Lower lobe of right lung (tissue), 2 donors: Measurements from ENCODE around the gene FNIP2. TPM values are rescaled to one million over a fixed set of nuclear protein-coding genes. Genes with fewer than 3 reads are reported as not detected.

Experiments used
- ATAC-seq, 2 donors: fragments of 200-7000 bp; cut with Tn5 transposase; one replicate each; pipeline ENCODE4 v1.9.1; 2020 to 2022; ENCODE audit warnings: mild to moderate bottlenecking in 2 of 2, moderate library complexity in 2 of 2
- DNase-seq: peaks from one replicate; pipeline ENCODE4 v3.0.0-alpha.2; 2020
- H3K27ac ChIP-seq: fragments of 200-600 bp; one replicate; pipeline ENCODE4 v1.8.0; 2022
- H3K27me3 ChIP-seq: fragments of 200-600 bp; one replicate; pipeline ENCODE4 v1.8.0; 2022; ENCODE audit warnings: low read depth
- H3K36me3 ChIP-seq: fragments of 200-600 bp; one replicate; pipeline ENCODE4 v1.8.0; 2022; ENCODE audit warnings: mild to moderate bottlenecking
- H3K4me1 ChIP-seq: fragments of 200-600 bp; one replicate; pipeline ENCODE4 v1.8.0; 2022
- H3K4me3 ChIP-seq: fragments of 200-600 bp; one replicate; pipeline ENCODE4 v1.8.0; 2022; ENCODE audit warnings: mild to moderate bottlenecking
- H3K9me3 ChIP-seq: fragments of 200-600 bp; one replicate; pipeline ENCODE4 v1.8.0; 2022
- intact Hi-C: fragments of 100-400 bp; cut with DNase I; formaldehyde crosslinking; loops from one replicate; pipeline ENCODE4 v1.11.0; 2022
- total RNA-seq: library from RNA; stranded (reverse); fragmentation: NEBNext Ultra II Directional; extraction: Animal tissue kit (Norgen Biotek cat#: 25700); gene quantifications from one replicate; pipeline ENCODE4 v1.2.1, GENCODE V29; 2021
- TF ChIP-seq, protein P1 (sequence below): fragments of 200-600 bp; IDR thresholded peaks from one replicate; pipeline ENCODE4 v1.8.0; 2022; ENCODE audit warnings: antibody characterized with exemption, mild to moderate bottlenecking
- donor health status: DM: no; HTN: yes; CAD: no; lungs with severe emphysema.

The FNIP2 gene
- total RNA-seq, 1 donor from 2014 or later: 90.7 TPM

DNA sequence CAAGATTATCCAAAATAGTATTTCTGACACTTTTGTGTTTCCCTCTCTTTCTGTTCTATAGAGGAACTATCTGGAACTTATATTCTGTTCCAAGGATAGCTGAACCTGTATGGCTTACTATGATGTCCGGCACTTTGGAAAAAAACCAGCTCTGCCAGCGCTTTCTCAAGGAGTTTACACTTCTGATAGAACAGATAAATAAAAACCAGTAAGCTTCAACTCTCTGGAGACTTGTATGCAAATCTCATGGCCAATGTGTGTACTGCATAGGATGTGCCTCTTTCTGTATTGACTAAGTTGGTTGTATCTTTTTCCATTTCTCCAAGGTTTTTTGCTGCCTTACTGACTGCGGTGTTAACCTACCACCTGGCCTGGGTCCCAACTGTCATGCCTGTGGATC, 92.5 kb downstream of the FNIP2 start:
- no peaks in the 10 kb centered on the region for H3K9me3 ChIP-seq
- no peak overlapping the region for H3K4me3 ChIP-seq
- no peaks in the 10 kb centered on the region for H3K27me3 ChIP-seq
- DNase-seq: no peak
- H3K36me3 ChIP-seq: peaks cover 69% of the 10 kb centered on the region
- no peak overlapping the region for H3K27ac ChIP-seq
- TF ChIP-seq, protein P1, sequence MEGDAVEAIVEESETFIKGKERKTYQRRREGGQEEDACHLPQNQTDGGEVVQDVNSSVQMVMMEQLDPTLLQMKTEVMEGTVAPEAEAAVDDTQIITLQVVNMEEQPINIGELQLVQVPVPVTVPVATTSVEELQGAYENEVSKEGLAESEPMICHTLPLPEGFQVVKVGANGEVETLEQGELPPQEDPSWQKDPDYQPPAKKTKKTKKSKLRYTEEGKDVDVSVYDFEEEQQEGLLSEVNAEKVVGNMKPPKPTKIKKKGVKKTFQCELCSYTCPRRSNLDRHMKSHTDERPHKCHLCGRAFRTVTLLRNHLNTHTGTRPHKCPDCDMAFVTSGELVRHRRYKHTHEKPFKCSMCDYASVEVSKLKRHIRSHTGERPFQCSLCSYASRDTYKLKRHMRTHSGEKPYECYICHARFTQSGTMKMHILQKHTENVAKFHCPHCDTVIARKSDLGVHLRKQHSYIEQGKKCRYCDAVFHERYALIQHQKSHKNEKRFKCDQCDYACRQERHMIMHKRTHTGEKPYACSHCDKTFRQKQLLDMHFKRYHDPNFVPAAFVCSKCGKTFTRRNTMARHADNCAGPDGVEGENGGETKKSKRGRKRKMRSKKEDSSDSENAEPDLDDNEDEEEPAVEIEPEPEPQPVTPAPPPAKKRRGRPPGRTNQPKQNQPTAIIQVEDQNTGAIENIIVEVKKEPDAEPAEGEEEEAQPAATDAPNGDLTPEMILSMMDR: no peak
- H3K4me1 ChIP-seq: no peaks in the 10 kb centered on the region
- peak in 1 of 2 donors; percentile 21 for ATAC-seq
- intact Hi-C loops: no loop called here

DNA sequence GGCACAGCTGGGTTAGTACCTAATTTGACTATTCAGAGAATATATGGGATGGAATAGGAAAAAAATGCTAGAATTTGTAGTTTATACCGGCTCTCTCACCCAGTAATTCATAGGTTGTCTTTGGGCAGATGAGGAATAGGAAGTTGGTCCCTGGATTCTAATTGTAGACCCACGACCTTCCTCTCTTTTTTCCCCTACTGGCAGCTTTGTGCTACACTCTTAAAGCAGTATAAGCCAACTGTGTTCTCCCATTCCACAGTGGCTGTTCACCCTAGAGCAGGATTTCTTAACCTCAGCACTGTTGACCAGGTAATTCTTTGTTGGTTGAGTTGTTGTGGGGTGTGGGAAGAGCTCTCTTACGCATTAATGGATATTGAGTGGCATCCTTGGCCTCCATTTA, 92.9 kb downstream of the FNIP2 start:
- DNase-seq (no peak), ATAC-seq (peak in 1 of 2 donors; percentile 9)
- no peak overlapping the region for H3K4me3 ChIP-seq
- H3K9me3 ChIP-seq: no peaks in the 10 kb centered on the region
- TF ChIP-seq, protein P1: no peak
- no peaks in the 10 kb centered on the region for H3K27me3 ChIP-seq
- intact Hi-C loops: no loop called here
- H3K27ac ChIP-seq: no peak overlapping the region
- no peaks in the 10 kb centered on the region for H3K4me1 ChIP-seq
- H3K36me3 ChIP-seq: peaks cover 69% of the 10 kb centered on the region

DNA sequence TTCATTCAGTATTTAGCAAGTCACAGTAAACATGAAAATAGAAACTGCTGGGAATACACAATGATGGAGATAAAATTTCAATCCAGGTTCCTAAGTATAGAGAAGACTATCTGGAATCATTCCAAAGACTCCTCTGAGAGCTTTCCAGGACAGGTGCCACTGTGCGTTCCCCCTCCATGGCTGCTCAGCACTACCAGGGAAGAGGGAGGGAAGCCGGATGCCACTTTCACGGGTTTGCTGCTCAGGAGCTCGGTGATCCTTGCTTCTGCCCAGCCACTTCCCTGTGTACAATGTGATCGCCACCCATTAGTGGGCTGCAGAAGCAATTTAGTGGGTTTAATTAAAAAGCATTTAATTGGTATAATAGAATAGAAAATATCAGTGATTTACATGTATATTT, 94.5 kb downstream of the FNIP2 start:
- intact Hi-C loops: no loop called here
- H3K4me3 ChIP-seq: no peak overlapping the region
- TF ChIP-seq, protein P1: no peak
- no peaks in the 10 kb centered on the region for H3K27me3 ChIP-seq
- H3K4me1 ChIP-seq: no peaks in the 10 kb centered on the region
- ATAC-seq: no peak
- no peaks in the 10 kb centered on the region for H3K9me3 ChIP-seq
- DNase-seq: no peak
- H3K36me3 ChIP-seq: peaks cover 82% of the 10 kb centered on the region
- no peak overlapping the region for H3K27ac ChIP-seq

DNA sequence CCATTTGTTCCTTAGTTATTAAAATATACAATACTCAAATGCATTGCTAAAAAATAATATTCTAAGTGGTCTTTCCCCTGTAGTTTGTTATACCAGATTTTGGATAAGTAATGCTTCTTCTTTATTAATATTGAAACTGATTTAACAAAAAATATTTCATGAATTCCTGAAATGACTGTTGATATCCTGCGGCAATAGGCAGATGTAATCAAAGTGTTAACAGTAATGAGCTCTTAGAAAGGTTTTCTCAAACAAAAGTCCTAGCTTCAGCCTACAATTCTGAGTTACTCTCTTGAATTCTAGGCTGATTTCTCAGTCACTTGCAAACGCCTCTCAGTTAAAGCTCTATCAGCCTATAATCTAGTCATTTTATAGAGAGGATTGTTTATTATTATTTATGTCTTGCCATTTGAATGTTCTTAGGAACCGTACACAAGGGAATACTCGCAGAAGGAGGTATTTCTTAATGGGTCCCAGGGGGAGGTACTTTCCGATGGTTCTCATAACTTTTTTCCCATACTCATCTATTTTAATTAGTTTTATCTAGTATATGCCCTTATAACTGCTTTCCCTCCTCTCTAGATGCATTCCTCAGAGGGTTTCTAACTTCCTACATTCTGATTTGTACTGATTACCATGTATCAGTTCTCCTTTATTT, 96.8 kb downstream of the FNIP2 start:
- Histone ChIP-seq H3K4me3 (no peak overlapping the region), H3K27ac (no peak overlapping the region), H3K4me1 (no peaks in the 10 kb centered on the region), H3K27me3 (no peaks in the 10 kb centered on the region), H3K9me3 (no peaks in the 10 kb centered on the region), H3K36me3 (peaks cover 83% of the 10 kb centered on the region)
- intact Hi-C loops: no loop called here
- ATAC-seq: no peak
- no peak for DNase-seq
- TF ChIP-seq, protein P1: no peak

DNA sequence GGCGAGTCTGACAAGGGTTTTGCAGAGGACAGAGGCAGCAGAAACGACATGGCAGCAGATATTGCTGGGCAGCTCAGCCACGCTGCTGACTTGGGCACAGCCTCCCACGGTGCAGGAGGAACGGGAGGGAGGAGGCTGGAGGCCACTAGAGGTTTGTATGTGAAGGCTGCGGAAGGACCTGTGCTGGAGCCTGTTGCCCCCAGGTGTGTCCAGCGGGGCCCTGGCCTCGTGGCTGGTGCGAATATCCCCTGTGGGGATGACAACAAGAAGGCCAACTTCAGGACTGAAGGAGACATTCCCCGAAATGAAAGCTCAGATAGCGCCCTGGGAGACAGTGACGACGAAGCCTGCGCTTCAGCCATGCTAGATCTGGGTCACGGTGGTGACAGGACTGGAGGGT, 100.2 kb downstream of the FNIP2 start:
- DNase-seq (no peak), ATAC-seq (no peak)
- no peaks in the 10 kb centered on the region for H3K4me1 ChIP-seq
- H3K27me3 ChIP-seq: no peaks in the 10 kb centered on the region
- intact Hi-C loops: no loop called here
- no peak overlapping the region for H3K27ac ChIP-seq
- no peaks in the 10 kb centered on the region for H3K9me3 ChIP-seq
- TF ChIP-seq, protein P1: no peak
- H3K4me3 ChIP-seq: no peak overlapping the region
- H3K36me3 ChIP-seq: peaks cover 80% of the 10 kb centered on the region
